ELR (cell line): ENCODE results near the gene RAD52.

Source experiments
- DNase-seq: peaks from one replicate; pipeline ENCODE4 v3.0.0-alpha.2; 2015; ENCODE audit warnings: low read depth

RAD52 gene

GRCh38 chr12:868722-869121, 80.8 kb downstream of the RAD52 start:
- DNase-seq: no peak

GRCh38 chr12:867905-868304, 81.6 kb downstream of the RAD52 start:
- no peak for DNase-seq

- DNase-seq: no peak
These were observed 83.9 kb downstream of the RAD52 start for GRCh38 chr12:865614-866013.

- no peak for DNase-seq
These were observed 86.2 kb downstream of the RAD52 start for GRCh38 chr12:863285-863684.

GRCh38 chr12:862303-862911, 87.1 kb downstream of the RAD52 start:
- DNase-seq: no peak
